SK-N-SH (cell line): Measurements from ENCODE around the gene CXCR3. TPM values are rescaled to one million over a fixed set of nuclear protein-coding genes. Genes with fewer than 3 reads are reported as not detected.

Source experiments
- CTCF ChIA-PET: fragments of 300-600, 350-600 bp; formaldehyde crosslinking; extraction: SDS; loops from one replicate; lab custom pipeline; 2021; lab: Yijun Ruan, JAX
- POLR2A ChIA-PET: fragments of 350-600 bp; sonication (Branson Sonifier 250); formaldehyde crosslinking; extraction: SDS; loops from one replicate; lab custom pipeline; 2020; ENCODE audit warnings: antibody characterized with exemption, inconsistent platforms; lab: Yijun Ruan, JAX
- DNase-seq: peaks from one replicate; pipeline ENCODE4 v3.0.0; 2012
- H2AFZ ChIP-seq: fragments of 200-600 bp; sonication (generic); 2 replicates; pipeline ENCODE4 v1.8.1; 2016; ENCODE audit warnings: antibody characterized with exemption, mild to moderate bottlenecking, low read depth
- H3F3A ChIP-seq: fragments of 200-600 bp; sonication (generic); replicated peaks from 2 replicates; pipeline ENCODE3; 2016; ENCODE audit warnings: antibody characterized with exemption, mild to moderate bottlenecking; ENCODE audit not compliant: insufficient read depth
- H3K27ac ChIP-seq, 2 experiments: fragments of 200-500 bp in 1 of 2; fragments of 200-600 bp in 1 of 2; sonication (Bioruptor generic) in 1 of 2; sonication (generic), shearing (Covaris generic) in 1 of 2; 2 replicates each; pipeline versions ENCODE4 v1.5.1 to v1.6.1; 2014 to 2016; ENCODE audit warnings: low read depth in 2 of 2, inconsistent platforms in 1 of 2, low read length in 1 of 2, mild to moderate bottlenecking in 1 of 2, mixed read lengths in 1 of 2
- H3K27me3 ChIP-seq: fragments of 200-600 bp; sonication (generic), shearing (Covaris generic); 2 replicates; pipeline ENCODE4 v1.6.1; 2016; ENCODE audit warnings: mixed run types; ENCODE audit not compliant: insufficient read depth
- H3K36me3 ChIP-seq, 2 experiments: fragments of 200-500 bp in 1 of 2; fragments of 200-600 bp in 1 of 2; sonication (Bioruptor generic) in 1 of 2; sonication (generic) in 1 of 2; replicated peaks in 1 of 2; 2 replicates each; pipeline versions ENCODE3 to v1.5.1; 2014 to 2016; ENCODE audit warnings: low read length in 1 of 2, mild to moderate bottlenecking in 1 of 2; ENCODE audit not compliant: insufficient read depth in 2 of 2, control insufficient read depth in 1 of 2
- H3K4me1 ChIP-seq, 2 experiments: fragments of 200-500 bp in 1 of 2; fragments of 200-600 bp in 1 of 2; sonication (Bioruptor generic) in 1 of 2; sonication (generic), shearing (Covaris generic) in 1 of 2; 2 replicates each; pipeline versions ENCODE4 v1.5.1 to v1.6.1; 2014 to 2016; ENCODE audit warnings: low read depth in 1 of 2, low read length in 1 of 2, mixed run types in 1 of 2; ENCODE audit not compliant: insufficient read depth in 2 of 2, control insufficient read depth in 1 of 2
- H3K4me2 ChIP-seq: fragments of 200-600 bp; sonication (generic), shearing (Covaris generic); 2 replicates; pipeline ENCODE4 v1.6.1; 2017; ENCODE audit warnings: mixed run types
- H3K4me3 ChIP-seq, 2 experiments: fragments of 200-500 bp in 1 of 2; fragments of 200-600 bp in 1 of 2; sonication (Bioruptor generic) in 1 of 2; sonication (generic), shearing (Covaris generic) in 1 of 2; 2 replicates each; pipeline versions ENCODE4 v1.5.1 to v1.8.1; 2014 to 2016; ENCODE audit warnings: low read depth in 2 of 2, inconsistent platforms in 1 of 2, low read length in 1 of 2, mild to moderate bottlenecking in 1 of 2, mixed read lengths in 1 of 2, moderate library complexity in 1 of 2
- H3K79me2 ChIP-seq: fragments of 200-600 bp; sonication (generic); 2 replicates; pipeline ENCODE4 v1.8.1; 2017; ENCODE audit warnings: mild to moderate bottlenecking; ENCODE audit not compliant: insufficient read depth
- H3K9ac ChIP-seq: fragments of 200-600 bp; sonication (generic); 2 replicates; pipeline ENCODE4 v1.6.1; 2017; ENCODE audit warnings: mixed run types
- H3K9me2 ChIP-seq: fragments of 200-600 bp; sonication (generic); 2 replicates; pipeline ENCODE4 v1.6.1; 2017; ENCODE audit warnings: mixed run types
- H3K9me3 ChIP-seq: fragments of 200-600 bp; sonication (generic); 2 replicates; pipeline ENCODE4 v1.6.1; 2017; ENCODE audit warnings: mixed run types, mild to moderate bottlenecking, moderate library complexity
- H4K20me1 ChIP-seq: fragments of 200-600 bp; sonication (generic); 2 replicates; pipeline ENCODE4 v1.6.1; 2017; ENCODE audit warnings: mild to moderate bottlenecking, mixed run types; ENCODE audit not compliant: insufficient read depth
- ELF1 ChIP-seq: IDR thresholded peaks from 2 replicates; pipeline ENCODE4 v1.4.0; 2012
- EP300 ChIP-seq, 2 experiments: IDR thresholded peaks; 2 replicates each; pipeline versions ENCODE4 v1.4.0 to v1.6.1; 2012; ENCODE audit warnings: borderline replicate concordance in 1 of 2, low read depth in 1 of 2, low read length in 1 of 2
- EZH2phosphoT487 ChIP-seq: fragments of 200-600 bp; sonication (generic); IDR thresholded peaks from 2 replicates; pipeline ENCODE4 v1.6.1; 2017; ENCODE audit warnings: low read depth, mixed run types, mild to moderate bottlenecking, antibody characterized with exemption, moderate library complexity, borderline replicate concordance
- FOSL2 ChIP-seq: IDR thresholded peaks from 2 replicates; pipeline ENCODE4 v1.4.0; 2012; ENCODE audit warnings: low read depth, mild to moderate bottlenecking, moderate library complexity, borderline replicate concordance
- FOXJ3 ChIP-seq: sonication (generic); formaldehyde crosslinking; IDR thresholded peaks from 2 replicates; pipeline ENCODE4 v1.5.1; 2020; ENCODE audit warnings: mild to moderate bottlenecking, missing genetic modification reagents
- FOXM1 ChIP-seq: IDR thresholded peaks from 2 replicates; pipeline ENCODE4 v1.4.0; 2012; ENCODE audit warnings: low read depth, mild to moderate bottlenecking
- GABPA ChIP-seq: IDR thresholded peaks from 2 replicates; pipeline ENCODE4 v1.4.0; 2012; ENCODE audit warnings: low read depth, mild to moderate bottlenecking
- GATA2 ChIP-seq: sonication (generic); formaldehyde crosslinking; IDR thresholded peaks from 2 replicates; pipeline ENCODE4 v1.5.0; 2020; ENCODE audit warnings: mild to moderate bottlenecking, missing genetic modification reagents
- MEF2A ChIP-seq: IDR thresholded peaks from 2 replicates; pipeline ENCODE4 v1.4.0; 2012; ENCODE audit warnings: low read depth, borderline replicate concordance
- MXI1 ChIP-seq: IDR thresholded peaks from 2 replicates; pipeline ENCODE4 v1.6.1; 2012; ENCODE audit warnings: mild to moderate bottlenecking, low read depth, low read length, improper control_type of control experiment
- NFIC ChIP-seq: IDR thresholded peaks from 2 replicates; pipeline ENCODE4 v1.4.0; 2012; ENCODE audit warnings: borderline replicate concordance
- POLR2AphosphoS5 ChIP-seq: IDR thresholded peaks from 2 replicates; pipeline ENCODE4 v1.6.1; 2012; ENCODE audit warnings: low read depth, low read length
- RAD21 ChIP-seq: IDR thresholded peaks from 2 replicates; pipeline ENCODE4 v1.6.1; 2012; ENCODE audit warnings: mild to moderate bottlenecking, low read length
- RCOR1 ChIP-seq: fragments of 150-350 bp; IDR thresholded peaks from 2 replicates; pipeline ENCODE4 v1.6.1; 2017; ENCODE audit warnings: antibody characterized with exemption, low read length
- RFX5 ChIP-seq: IDR thresholded peaks from 2 replicates; pipeline ENCODE4 v1.6.1; 2012; ENCODE audit warnings: mild to moderate bottlenecking, improper control_type of control experiment, low read length
- SIN3A ChIP-seq: IDR thresholded peaks from 2 replicates; pipeline ENCODE4 v1.6.1; 2012; ENCODE audit warnings: low read depth, mild to moderate bottlenecking, low read length, moderate library complexity, borderline replicate concordance
- SMC3 ChIP-seq: IDR thresholded peaks from 2 replicates; pipeline ENCODE4 v1.6.1; 2012; ENCODE audit warnings: low read depth, low read length, improper control_type of control experiment
- TAF1 ChIP-seq: IDR thresholded peaks from 2 replicates; pipeline ENCODE4 v1.6.1; 2012; ENCODE audit warnings: low read depth, mild to moderate bottlenecking, low read length, moderate library complexity, borderline replicate concordance
- TCF12 ChIP-seq: IDR thresholded peaks from 2 replicates; pipeline ENCODE4 v1.4.0; 2012
- TEAD4 ChIP-seq: IDR thresholded peaks from 2 replicates; pipeline ENCODE4 v1.4.0; 2012; ENCODE audit warnings: mild to moderate bottlenecking, borderline replicate concordance; ENCODE audit not compliant: insufficient read depth
- WGBS: methylation state at CpG from one replicate; pipeline ENCODE4 v1.1.6; 2017; ENCODE audit warnings: low lambda C conversion rate; 5-methylcytosine and 5-hydroxymethylcytosine counted together
- polyA plus RNA-seq, 3 experiments: library from polyadenylated mRNA; depleted of rRNA; stranded (reverse); fragments of >200 nt; gene quantifications; 2 replicates each; pipeline ENCODE4 v1.2.3, GENCODE V29; 2012
- TF ChIP-seq, protein P1 (sequence below): fragments of 150-350 bp; IDR thresholded peaks from 2 replicates; pipeline ENCODE4 v1.6.1; 2016; ENCODE audit warnings: mild to moderate bottlenecking, low read depth, low read length
- TF ChIP-seq, protein P2 (sequence below): IDR thresholded peaks from 2 replicates; pipeline ENCODE4 v1.4.0; 2012; ENCODE audit warnings: low read depth, borderline replicate concordance
- TF ChIP-seq, protein P3 (sequence below): IDR thresholded peaks from 2 replicates; pipeline ENCODE4 v1.4.0; 2012; ENCODE audit warnings: low read depth, borderline replicate concordance
- TF ChIP-seq, protein P4 (sequence below): IDR thresholded peaks from 2 replicates; pipeline ENCODE4 v1.4.0; 2012; ENCODE audit warnings: low read depth

Gene CXCR3
- polyA plus RNA-seq, 1 of the 3 experiments (the other 2 are of a cell fraction): not detected

DNA sequence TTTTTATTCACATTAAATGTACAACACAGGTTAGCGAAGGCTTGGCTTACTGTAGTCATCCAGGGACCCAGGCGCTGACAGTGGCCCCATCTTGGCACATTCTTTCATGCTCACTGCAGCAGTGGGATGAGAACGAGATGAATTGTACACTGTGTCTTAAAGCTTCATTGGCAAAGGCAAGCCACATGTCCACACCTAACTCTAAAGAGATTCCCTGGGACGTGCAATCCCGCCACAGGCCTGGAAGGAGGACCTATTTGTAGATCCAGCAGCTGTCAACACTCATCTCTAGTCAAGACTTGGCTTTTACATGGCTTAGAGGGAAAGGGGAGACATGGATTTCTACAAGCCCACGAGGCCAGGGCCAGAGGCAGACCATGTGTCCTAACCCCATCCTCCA, 16.1 kb upstream of the CXCR3 start:
- no peaks in the 10 kb centered on the region for H4K20me1 ChIP-seq

DNA sequence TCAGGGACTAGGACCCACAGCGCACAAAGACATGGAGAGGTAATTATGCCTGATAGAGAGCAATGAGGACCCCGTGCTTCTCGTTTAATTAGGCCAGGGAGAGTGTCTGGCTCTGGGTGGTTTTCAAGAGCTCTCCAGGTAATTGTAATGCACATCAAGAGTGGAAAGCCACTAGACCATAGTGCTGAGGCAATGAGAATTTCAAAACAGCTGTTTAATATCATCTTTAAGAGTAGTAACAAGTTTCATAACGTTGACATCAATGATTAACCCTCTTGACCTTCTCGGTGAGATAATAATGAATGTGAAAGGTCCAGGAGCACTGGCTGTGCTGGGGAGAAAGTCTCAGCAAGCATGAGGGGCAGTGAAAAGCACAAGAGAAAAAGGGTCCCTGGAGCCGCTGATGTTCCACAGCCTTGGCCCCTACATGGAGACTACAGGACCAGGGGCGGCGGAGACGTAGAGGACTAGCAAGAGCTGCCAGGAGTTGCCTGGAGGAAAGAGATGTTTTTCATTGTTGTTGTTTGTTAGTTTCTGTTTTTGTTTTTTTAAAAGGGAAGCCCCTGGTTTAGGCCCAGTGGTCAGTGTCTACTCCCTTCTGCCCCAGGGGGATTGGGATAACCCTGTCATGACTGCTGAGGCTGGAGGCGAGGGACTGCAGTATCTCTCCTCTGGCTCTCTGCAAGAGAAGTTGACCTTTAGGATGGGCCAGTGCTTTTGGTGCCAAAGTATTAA, 14.8 kb upstream of the CXCR3 start:
- H3K4me3 ChIP-seq: no peak overlapping the region
- H3K27ac ChIP-seq: no peak overlapping the region
- no peaks in the 10 kb centered on the region for H3K9me2 ChIP-seq
- ChIA-PET CTCF (interaction anchor here (0.6 kb wide), 1 partner anchor 120 kb away, joined by 3 read pairs; no protein-coding TSS in a partner anchor), POLR2A (no interaction called here)
- H3F3A ChIP-seq: no peaks in the 10 kb centered on the region
- H3K9ac ChIP-seq: no peak overlapping the region
- H3K36me3 ChIP-seq: no peaks in the 10 kb centered on the region
- H3K4me2 ChIP-seq: no peak overlapping the region
- no peaks in the 10 kb centered on the region; the same call in 1 of the 2 replicates for H3K27me3 ChIP-seq
- no peaks in the 10 kb centered on the region for H3K9me3 ChIP-seq
- WGBS: 41% methylated on average over 9 of the region's 10 CpGs
- DNase-seq: no peak
- H3K4me1 ChIP-seq: 0 out of 4 replicates have a peak, but pooled peaks cover 0 to 4% of the 10 kb centered on the region in 2 experiments
- no peaks in the 10 kb centered on the region for H4K20me1 ChIP-seq
- H2AFZ ChIP-seq: no peak overlapping the region
- H3K79me2 ChIP-seq: no peaks in the 10 kb centered on the region
- TF ChIP-seq RAD21: no peak
- no peak for TF ChIP-seq RCOR1
- no peak for TF ChIP-seq NFIC
- TF ChIP-seq MXI1: no peak
- TF ChIP-seq, protein P1, sequence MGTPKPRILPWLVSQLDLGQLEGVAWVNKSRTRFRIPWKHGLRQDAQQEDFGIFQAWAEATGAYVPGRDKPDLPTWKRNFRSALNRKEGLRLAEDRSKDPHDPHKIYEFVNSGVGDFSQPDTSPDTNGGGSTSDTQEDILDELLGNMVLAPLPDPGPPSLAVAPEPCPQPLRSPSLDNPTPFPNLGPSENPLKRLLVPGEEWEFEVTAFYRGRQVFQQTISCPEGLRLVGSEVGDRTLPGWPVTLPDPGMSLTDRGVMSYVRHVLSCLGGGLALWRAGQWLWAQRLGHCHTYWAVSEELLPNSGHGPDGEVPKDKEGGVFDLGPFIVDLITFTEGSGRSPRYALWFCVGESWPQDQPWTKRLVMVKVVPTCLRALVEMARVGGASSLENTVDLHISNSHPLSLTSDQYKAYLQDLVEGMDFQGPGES: no peak
- TF ChIP-seq, protein P2, sequence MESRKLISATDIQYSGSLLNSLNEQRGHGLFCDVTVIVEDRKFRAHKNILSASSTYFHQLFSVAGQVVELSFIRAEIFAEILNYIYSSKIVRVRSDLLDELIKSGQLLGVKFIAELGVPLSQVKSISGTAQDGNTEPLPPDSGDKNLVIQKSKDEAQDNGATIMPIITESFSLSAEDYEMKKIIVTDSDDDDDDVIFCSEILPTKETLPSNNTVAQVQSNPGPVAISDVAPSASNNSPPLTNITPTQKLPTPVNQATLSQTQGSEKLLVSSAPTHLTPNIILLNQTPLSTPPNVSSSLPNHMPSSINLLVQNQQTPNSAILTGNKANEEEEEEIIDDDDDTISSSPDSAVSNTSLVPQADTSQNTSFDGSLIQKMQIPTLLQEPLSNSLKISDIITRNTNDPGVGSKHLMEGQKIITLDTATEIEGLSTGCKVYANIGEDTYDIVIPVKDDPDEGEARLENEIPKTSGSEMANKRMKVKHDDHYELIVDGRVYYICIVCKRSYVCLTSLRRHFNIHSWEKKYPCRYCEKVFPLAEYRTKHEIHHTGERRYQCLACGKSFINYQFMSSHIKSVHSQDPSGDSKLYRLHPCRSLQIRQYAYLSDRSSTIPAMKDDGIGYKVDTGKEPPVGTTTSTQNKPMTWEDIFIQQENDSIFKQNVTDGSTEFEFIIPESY: no peak
- no peak for TF ChIP-seq FOXJ3
- no peak for TF ChIP-seq SIN3A
- no peak for TF ChIP-seq EZH2phosphoT487
- TF ChIP-seq TEAD4: no peak
- TF ChIP-seq GATA2 (CRISPR knock-in tag): no peak
- no peak for TF ChIP-seq TAF1

More for the DNA sequence above, 16.1 kb upstream of the CXCR3 start:
- ChIA-PET POLR2A (no interaction called here), CTCF (no interaction called here)
- 0 out of 4 replicates have a peak, but pooled peaks cover 0 to 4% of the 10 kb centered on the region in 2 experiments for H3K4me1 ChIP-seq
- no peaks in the 10 kb centered on the region for H3F3A ChIP-seq
- no peak for DNase-seq
- WGBS: 56% methylated on average over 6 of the region's 6 CpGs
- H3K9me3 ChIP-seq: no peaks in the 10 kb centered on the region
- no peak overlapping the region for H2AFZ ChIP-seq
- H3K9me2 ChIP-seq: no peaks in the 10 kb centered on the region
- H3K27me3 ChIP-seq: no peaks in the 10 kb centered on the region; the same call in 1 of the 2 replicates
- no peak for TF ChIP-seq GABPA
- TF ChIP-seq RAD21: no peak
- no peak for TF ChIP-seq RFX5
- TF ChIP-seq, protein P3, sequence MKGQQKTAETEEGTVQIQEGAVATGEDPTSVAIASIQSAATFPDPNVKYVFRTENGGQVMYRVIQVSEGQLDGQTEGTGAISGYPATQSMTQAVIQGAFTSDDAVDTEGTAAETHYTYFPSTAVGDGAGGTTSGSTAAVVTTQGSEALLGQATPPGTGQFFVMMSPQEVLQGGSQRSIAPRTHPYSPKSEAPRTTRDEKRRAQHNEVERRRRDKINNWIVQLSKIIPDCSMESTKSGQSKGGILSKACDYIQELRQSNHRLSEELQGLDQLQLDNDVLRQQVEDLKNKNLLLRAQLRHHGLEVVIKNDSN: no peak
- TF ChIP-seq SIN3A: no peak
- no peak for TF ChIP-seq MEF2A
- TF ChIP-seq ELF1: no peak
- TF ChIP-seq TEAD4: no peak
- TF ChIP-seq FOXJ3: no peak
- no peak for TF ChIP-seq POLR2AphosphoS5
- TF ChIP-seq EP300 (IDR thresholded peaks at IDR 0.05; ENCODE audit: borderline replicate concordance in 1 of 2, low read depth in 1 of 2, low read length in 1 of 2): no peak
- TF ChIP-seq, protein P4, sequence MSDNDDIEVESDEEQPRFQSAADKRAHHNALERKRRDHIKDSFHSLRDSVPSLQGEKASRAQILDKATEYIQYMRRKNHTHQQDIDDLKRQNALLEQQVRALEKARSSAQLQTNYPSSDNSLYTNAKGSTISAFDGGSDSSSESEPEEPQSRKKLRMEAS: no peak
- TF ChIP-seq TCF12: no peak
- no peak for TF ChIP-seq RCOR1
- TF ChIP-seq FOXM1: no peak
- TF ChIP-seq, protein P1: no peak
- no peak for TF ChIP-seq SMC3
- no peak for TF ChIP-seq TAF1
- no peak for TF ChIP-seq FOSL2
- H3K4me2 ChIP-seq: no peak overlapping the region
- H3K36me3 ChIP-seq: no peaks in the 10 kb centered on the region
- H3K4me3 ChIP-seq: no peak overlapping the region
- no peak overlapping the region for H3K9ac ChIP-seq
- no peak overlapping the region for H3K27ac ChIP-seq
- no peaks in the 10 kb centered on the region for H3K79me2 ChIP-seq
